Caco-2 (cell line): ENCODE data around the gene LPAR3. TPM values are rescaled to one million over a fixed set of nuclear protein-coding genes. Genes with fewer than 3 reads are reported as not detected.

Experiments
- BruUV-seq: library from RNA; stranded (reverse); fragments of 400-500 nt; replicated peaks from 2 replicates; lab custom pipeline; 2021; lab: Mats Ljungman, UMichigan
- CTCF ChIA-PET: fragments of 300-600 bp; sonication (Branson Sonifier 250); formaldehyde crosslinking; loops from one replicate; lab custom pipeline; 2022; ENCODE audit warnings: antibody characterized with exemption; lab: Charles Lee
- POLR2A ChIA-PET: fragments of 300-600 bp; sonication (Branson Sonifier 250); formaldehyde crosslinking; loops from one replicate; lab custom pipeline; 2022; ENCODE audit warnings: antibody characterized with exemption; lab: Charles Lee
- DNase-seq, 2 experiments: peaks; one replicate each; pipeline versions ENCODE4 v3.0.0 to v3.0.0-alpha.2; 2020 to 2022
- H3K27me3 ChIP-seq: replicated peaks from 2 replicates; pipeline ENCODE4 v1.6.0; 2011; ENCODE audit warnings: low read length; ENCODE audit not compliant: control insufficient read depth, insufficient read depth
- H3K36me3 ChIP-seq: 2 replicates; pipeline ENCODE4 v1.5.1; 2011; ENCODE audit warnings: low read length; ENCODE audit not compliant: control insufficient read depth, insufficient read depth
- H3K4me1 ChIP-seq: fragments of 250-450 bp; sonication (Bioruptor Pico); 2 replicates; pipeline ENCODE4 v1.5.1; 2020; ENCODE audit warnings: mild to moderate bottlenecking
- H3K4me3 ChIP-seq: 2 replicates; pipeline ENCODE4 v1.5.1; 2011; ENCODE audit warnings: low read depth, mild to moderate bottlenecking, control low read depth, low read length
- H3K9me3 ChIP-seq: fragments of 250-450 bp; sonication (Bioruptor Pico); 2 replicates; pipeline ENCODE4 v1.5.1; 2020; ENCODE audit warnings: mild to moderate bottlenecking, moderate library complexity
- H3K27ac Mint-ChIP-seq: one replicate; pipeline ENCODE4 v1.8.0; 2022; ENCODE audit warnings: mixed read lengths; ENCODE audit not compliant: unreplicated experiment
- H3K27me3 Mint-ChIP-seq: one replicate; pipeline ENCODE4 v1.8.0; 2022; ENCODE audit warnings: mixed read lengths; ENCODE audit not compliant: insufficient read depth, unreplicated experiment
- H3K36me3 Mint-ChIP-seq: one replicate; pipeline ENCODE4 v1.8.0; 2022; ENCODE audit warnings: mild to moderate bottlenecking, mixed read lengths; ENCODE audit not compliant: insufficient read depth, unreplicated experiment
- H3K4me1 Mint-ChIP-seq: one replicate; pipeline ENCODE4 v1.8.0; 2022; ENCODE audit warnings: low read depth, mixed read lengths; ENCODE audit not compliant: unreplicated experiment
- H3K4me3 Mint-ChIP-seq: one replicate; pipeline ENCODE4 v1.8.0; 2022; ENCODE audit warnings: mild to moderate bottlenecking, moderate library complexity, mixed read lengths; ENCODE audit not compliant: unreplicated experiment
- H3K9me3 Mint-ChIP-seq: one replicate; pipeline ENCODE4 v1.8.0; 2022; ENCODE audit warnings: mixed read lengths; ENCODE audit not compliant: unreplicated experiment
- intact Hi-C: fragments of 100-400 bp; cut with micrococcal nuclease; formaldehyde crosslinking; loops from one replicate; pipeline ENCODE4 v1.10.0; 2022; ENCODE audit not compliant: unreplicated experiment
- total RNA-seq: library from RNA; stranded (reverse); gene quantifications from 2 replicates; pipeline ENCODE4 v1.2.3, GENCODE V29; 2022
- TF ChIP-seq, protein P1 (sequence below), 2 experiments: fragments of 200-600 bp in 1 of 2; IDR thresholded peaks; 1 replicate in 1 of 2; 2 replicates in 1 of 2; pipeline versions ENCODE4 v1.5.1 to v1.8.0; 2011 to 2022; ENCODE audit warnings: antibody characterized with exemption in 1 of 2, control low read depth in 1 of 2, inconsistent platforms in 1 of 2, low read depth in 1 of 2, low read length in 1 of 2, mild to moderate bottlenecking in 1 of 2, moderate library complexity in 1 of 2; ENCODE audit not compliant: insufficient read depth in 1 of 2, severe bottlenecking in 1 of 2, unreplicated experiment in 1 of 2

LPAR3 gene
- total RNA-seq, 1 experiment from 2014 or later: not detected

DNA sequence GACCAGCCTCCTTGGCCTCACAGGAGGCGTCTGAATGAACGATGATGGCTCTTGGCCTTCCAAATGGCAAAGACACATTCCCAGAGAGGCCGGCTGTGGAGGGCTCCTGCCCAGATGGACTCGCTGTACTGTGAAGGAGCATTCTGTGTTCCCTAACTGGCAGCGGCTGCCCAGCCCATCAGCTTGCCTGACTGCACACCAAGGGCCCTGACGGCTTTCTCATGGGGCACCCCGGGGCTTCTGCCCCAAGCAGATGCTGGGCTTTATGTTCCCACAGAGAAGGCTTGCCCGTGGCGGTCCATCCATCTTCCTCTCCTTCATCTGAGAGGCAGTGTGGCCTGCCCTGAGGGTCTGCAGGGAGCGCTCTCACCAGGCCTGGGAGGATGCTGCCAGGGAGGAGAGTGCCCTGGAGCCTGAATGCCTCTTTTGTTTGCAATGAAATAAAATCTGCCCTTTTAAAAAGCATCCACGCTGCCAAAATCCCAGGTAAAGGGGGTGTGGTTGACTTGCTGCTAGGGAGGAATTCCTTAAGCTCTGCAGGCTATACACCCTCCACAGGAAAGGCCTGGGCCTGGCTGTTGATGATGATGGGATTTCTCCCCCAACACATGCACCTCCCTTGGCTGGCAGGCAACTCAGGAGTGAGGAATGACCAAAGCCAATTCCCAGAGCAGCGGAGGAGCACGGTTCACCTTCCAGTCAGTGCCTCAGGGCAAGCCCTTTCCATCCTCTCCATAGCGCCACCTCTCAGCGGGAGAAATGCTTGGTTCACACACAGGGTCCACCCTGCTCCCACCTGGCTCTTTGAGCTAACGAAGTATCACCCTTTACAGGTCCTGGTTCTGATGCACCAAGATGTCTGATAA, 118.1 kb downstream of the LPAR3 start:
- Mint-ChIP-seq H3K27me3 (peaks cover 3% of the 10 kb centered on the region), H3K9me3 (no peaks in the 10 kb centered on the region), H3K27ac (no peak overlapping the region), H3K4me3 (no peak overlapping the region), H3K4me1 (no peaks in the 10 kb centered on the region), H3K36me3 (no peaks in the 10 kb centered on the region)
- Histone ChIP-seq H3K36me3 (no peaks in the 10 kb centered on the region), H3K4me3 (no peak overlapping the region), H3K4me1 (no peaks in the 10 kb centered on the region), H3K27me3 (no peaks in the 10 kb centered on the region), H3K9me3 (no peaks in the 10 kb centered on the region)
- ChIA-PET CTCF (no interaction called here), POLR2A (no interaction called here)
- no peak for DNase-seq
- TF ChIP-seq, protein P1, sequence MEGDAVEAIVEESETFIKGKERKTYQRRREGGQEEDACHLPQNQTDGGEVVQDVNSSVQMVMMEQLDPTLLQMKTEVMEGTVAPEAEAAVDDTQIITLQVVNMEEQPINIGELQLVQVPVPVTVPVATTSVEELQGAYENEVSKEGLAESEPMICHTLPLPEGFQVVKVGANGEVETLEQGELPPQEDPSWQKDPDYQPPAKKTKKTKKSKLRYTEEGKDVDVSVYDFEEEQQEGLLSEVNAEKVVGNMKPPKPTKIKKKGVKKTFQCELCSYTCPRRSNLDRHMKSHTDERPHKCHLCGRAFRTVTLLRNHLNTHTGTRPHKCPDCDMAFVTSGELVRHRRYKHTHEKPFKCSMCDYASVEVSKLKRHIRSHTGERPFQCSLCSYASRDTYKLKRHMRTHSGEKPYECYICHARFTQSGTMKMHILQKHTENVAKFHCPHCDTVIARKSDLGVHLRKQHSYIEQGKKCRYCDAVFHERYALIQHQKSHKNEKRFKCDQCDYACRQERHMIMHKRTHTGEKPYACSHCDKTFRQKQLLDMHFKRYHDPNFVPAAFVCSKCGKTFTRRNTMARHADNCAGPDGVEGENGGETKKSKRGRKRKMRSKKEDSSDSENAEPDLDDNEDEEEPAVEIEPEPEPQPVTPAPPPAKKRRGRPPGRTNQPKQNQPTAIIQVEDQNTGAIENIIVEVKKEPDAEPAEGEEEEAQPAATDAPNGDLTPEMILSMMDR (IDR thresholded peaks at IDR 0.05; ENCODE audit: insufficient read depth in 1 of 2, low read depth in 1 of 2, low read length in 1 of 2, severe bottlenecking in 1 of 2, unreplicated experiment in 1 of 2): no peak
- intact Hi-C loops: loop anchor here (5.0 to 10.0 kb wide), 3 partner anchors 162 to 870 kb away; no protein-coding TSS in a partner anchor
- BruUV-seq: no TSS peak

DNA sequence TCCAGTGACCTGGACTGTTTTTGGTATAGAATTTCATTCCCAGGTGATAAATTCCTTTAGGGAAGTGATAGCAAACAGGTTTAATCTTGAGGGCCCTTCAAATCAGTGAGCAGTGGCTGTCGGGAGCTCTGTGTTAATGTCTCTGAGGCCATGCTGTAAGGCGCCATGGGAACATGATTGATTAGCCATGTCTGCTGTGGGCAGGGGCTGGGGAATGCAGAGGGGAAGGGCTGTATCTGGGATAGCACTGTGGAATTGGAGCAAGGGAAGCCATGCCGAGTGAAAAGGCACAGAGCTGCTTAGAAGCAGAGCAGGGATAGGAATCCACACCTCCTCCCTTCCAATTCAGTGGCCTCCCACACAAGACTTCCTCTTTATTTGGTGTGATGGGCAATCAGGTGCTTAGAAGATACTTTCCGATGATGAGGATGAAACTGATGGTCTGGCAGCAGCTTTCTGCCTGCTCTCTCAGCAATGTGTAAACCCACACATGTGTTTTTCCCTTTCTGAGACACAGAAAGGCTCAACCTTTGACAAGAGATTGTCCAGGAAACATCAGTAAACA, 119.0 kb downstream of the LPAR3 start:
- DNase-seq: no peak
- no TSS peak for BruUV-seq
- Mint-ChIP-seq H3K4me3 (no peak overlapping the region), H3K27me3 (peaks cover 3% of the 10 kb centered on the region), H3K9me3 (no peaks in the 10 kb centered on the region), H3K4me1 (no peaks in the 10 kb centered on the region), H3K27ac (no peak overlapping the region), H3K36me3 (no peaks in the 10 kb centered on the region)
- POLR2A ChIA-PET: no interaction called here
- intact Hi-C loops: loop anchor here (5.0 to 10.0 kb wide), 3 partner anchors 163 to 869 kb away; no protein-coding TSS in a partner anchor
- no peaks in the 10 kb centered on the region for H3K9me3 ChIP-seq
- CTCF ChIA-PET: no interaction called here
- TF ChIP-seq, protein P1 (IDR thresholded peaks at IDR 0.05; ENCODE audit: insufficient read depth in 1 of 2, low read depth in 1 of 2, low read length in 1 of 2, severe bottlenecking in 1 of 2, unreplicated experiment in 1 of 2): no peak
- H3K4me1 ChIP-seq: no peaks in the 10 kb centered on the region
- H3K4me3 ChIP-seq: no peak overlapping the region
- H3K27me3 ChIP-seq: no peaks in the 10 kb centered on the region
- H3K36me3 ChIP-seq: no peaks in the 10 kb centered on the region

DNA sequence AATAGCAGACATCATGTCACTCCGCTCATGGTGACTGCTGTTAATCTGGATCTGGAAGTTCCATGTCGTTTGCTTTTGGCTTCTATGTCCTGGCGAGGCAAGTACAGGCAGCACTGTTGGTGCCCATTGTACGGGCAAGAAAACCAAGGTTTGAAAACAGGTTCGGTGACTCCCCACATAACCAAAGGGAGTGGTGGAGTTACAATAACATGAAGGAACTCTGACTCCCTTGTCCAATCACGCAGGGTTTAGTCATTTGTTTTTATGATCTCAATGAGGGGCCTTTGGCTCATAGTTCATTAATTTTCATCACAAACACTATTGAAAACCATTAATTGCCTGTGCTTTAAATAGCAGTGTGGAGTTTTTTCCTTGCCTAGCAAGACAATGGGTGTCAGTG, 119.8 kb downstream of the LPAR3 start:
- Mint-ChIP-seq H3K36me3 (no peaks in the 10 kb centered on the region), H3K27ac (no peak overlapping the region), H3K27me3 (peaks cover 6% of the 10 kb centered on the region), H3K4me1 (no peaks in the 10 kb centered on the region), H3K9me3 (no peaks in the 10 kb centered on the region), H3K4me3 (no peak overlapping the region)
- ChIA-PET POLR2A (no interaction called here), CTCF (no interaction called here)
- intact Hi-C loops: loop anchor here (5.0 to 10.0 kb wide), 3 partner anchors 164 to 868 kb away; no protein-coding TSS in a partner anchor
- Histone ChIP-seq H3K4me3 (no peak overlapping the region), H3K9me3 (no peaks in the 10 kb centered on the region), H3K36me3 (no peaks in the 10 kb centered on the region), H3K27me3 (no peaks in the 10 kb centered on the region), H3K4me1 (no peaks in the 10 kb centered on the region)
- TF ChIP-seq, protein P1 (IDR thresholded peaks at IDR 0.05; ENCODE audit: insufficient read depth in 1 of 2, low read depth in 1 of 2, low read length in 1 of 2, severe bottlenecking in 1 of 2, unreplicated experiment in 1 of 2): no peak
- no peak for DNase-seq
- BruUV-seq: no TSS peak
